WTC11 (cell line): Measurements from ENCODE around the gene FUT2. TPM values are rescaled to one million over a fixed set of nuclear protein-coding genes. Genes with fewer than 3 reads are reported as not detected.
A peak's percentile ranks its signal among the peaks of the same experiment; 100 is the strongest.

Source experiments
- ATAC-seq: fragments of 200-7000 bp; cut with Tn5 transposase; 2 replicates; pipeline ENCODE4 v1.10.0; 2021; ENCODE audit warnings: mild to moderate bottlenecking, moderate library complexity
- CTCF ChIA-PET: fragments of 300-600 bp; sonication (Branson Sonifier 250); formaldehyde crosslinking; loops from one replicate; lab custom pipeline; 2021; ENCODE audit warnings: antibody characterized with exemption; lab: Charles Lee
- POLR2A ChIA-PET: fragments of 350-600 bp; sonication (Branson Sonifier 250); formaldehyde crosslinking; loops from one replicate; lab custom pipeline; 2021; ENCODE audit warnings: antibody characterized with exemption; lab: Charles Lee
- DNase-seq: peaks from one replicate; pipeline ENCODE4 v3.0.0; 2021; ENCODE audit warnings: low spot score
- H3K27ac Mint-ChIP-seq: 2 replicates; pipeline ENCODE4 v1.8.0; 2021; ENCODE audit warnings: mixed read lengths
- H3K27me3 Mint-ChIP-seq: 2 replicates; pipeline ENCODE4 v1.8.0; 2021; ENCODE audit warnings: low read depth, mild to moderate bottlenecking, moderate library complexity, mixed read lengths
- H3K36me3 Mint-ChIP-seq: 2 replicates; pipeline ENCODE4 v1.8.0; 2021; ENCODE audit warnings: mixed read lengths
- H3K4me1 Mint-ChIP-seq: 2 replicates; pipeline ENCODE4 v1.8.0; 2022; ENCODE audit warnings: mixed read lengths
- H3K4me3 Mint-ChIP-seq: 2 replicates; pipeline ENCODE4 v1.8.0; 2021; ENCODE audit warnings: mild to moderate bottlenecking, moderate library complexity, mixed read lengths
- H3K9me3 Mint-ChIP-seq: 2 replicates; pipeline ENCODE4 v1.8.0; 2021; ENCODE audit warnings: mixed read lengths
- ATF1 ChIP-seq: sonication (generic); formaldehyde crosslinking; IDR thresholded peaks from 2 replicates; pipeline ENCODE4 v1.8.1; 2023; ENCODE audit warnings: mild to moderate bottlenecking, moderate library complexity, missing genetic modification reagents
- CBFB ChIP-seq: sonication (generic); formaldehyde crosslinking; IDR thresholded peaks from 2 replicates; pipeline ENCODE4 v1.8.1; 2022; ENCODE audit warnings: mild to moderate bottlenecking, low read depth, missing genetic modification reagents
- CREB1 ChIP-seq: sonication (generic); formaldehyde crosslinking; IDR thresholded peaks from 2 replicates; pipeline ENCODE4 v1.8.0; 2023; ENCODE audit warnings: mild to moderate bottlenecking, missing genetic modification reagents
- CREM ChIP-seq: sonication (generic); formaldehyde crosslinking; IDR thresholded peaks from 2 replicates; pipeline ENCODE4 v1.8.1; 2022; ENCODE audit warnings: mild to moderate bottlenecking, missing genetic modification reagents, moderate library complexity
- CTCF ChIP-seq: fragments of 200-600 bp; IDR thresholded peaks from 2 replicates; pipeline ENCODE4 v1.8.0; 2022; ENCODE audit warnings: antibody characterized with exemption
- E2F4 ChIP-seq: sonication (generic); formaldehyde crosslinking; IDR thresholded peaks from 2 replicates; pipeline ENCODE4 v1.8.1; 2022; ENCODE audit warnings: low read depth, mild to moderate bottlenecking, moderate library complexity, missing genetic modification reagents, borderline replicate concordance
- E2F5 ChIP-seq: sonication (generic); formaldehyde crosslinking; IDR thresholded peaks from 2 replicates; pipeline ENCODE4 v1.8.1; 2022; ENCODE audit warnings: mild to moderate bottlenecking, moderate library complexity, missing genetic modification reagents
- ERG ChIP-seq: fragments of 250-450 bp; sonication (Bioruptor Pico); IDR thresholded peaks from 2 replicates; pipeline ENCODE4 v1.8.0; 2021; ENCODE audit warnings: mild to moderate bottlenecking
- ESRRA ChIP-seq: sonication (generic); formaldehyde crosslinking; IDR thresholded peaks from 2 replicates; pipeline ENCODE4 v1.8.1; 2022; ENCODE audit warnings: mild to moderate bottlenecking, missing genetic modification reagents, borderline replicate concordance
- HMGA2 ChIP-seq: fragments of 250-450 bp; sonication (Bioruptor Pico); IDR thresholded peaks from 2 replicates; pipeline ENCODE4 v1.4.0; 2021; ENCODE audit warnings: mild to moderate bottlenecking, moderate library complexity
- MLX ChIP-seq: sonication (generic); formaldehyde crosslinking; IDR thresholded peaks from 2 replicates; pipeline ENCODE4 v1.8.1; 2023; ENCODE audit warnings: mild to moderate bottlenecking, missing genetic modification reagents, moderate library complexity
- MYBL2 ChIP-seq: sonication (generic); formaldehyde crosslinking; IDR thresholded peaks from 2 replicates; pipeline ENCODE4 v1.8.1; 2023; ENCODE audit warnings: mild to moderate bottlenecking, moderate library complexity, missing genetic modification reagents
- PRDM15 ChIP-seq: sonication (generic); formaldehyde crosslinking; IDR thresholded peaks from 2 replicates; pipeline ENCODE4 v1.8.0; 2022; ENCODE audit warnings: missing genetic modification reagents
- PREB ChIP-seq: sonication (generic); formaldehyde crosslinking; IDR thresholded peaks from 2 replicates; pipeline ENCODE4 v1.8.1; 2022; ENCODE audit warnings: mild to moderate bottlenecking, missing genetic modification reagents, moderate library complexity, borderline replicate concordance
- ZNF138 ChIP-seq: sonication (generic); formaldehyde crosslinking; conservative IDR thresholded peaks from 2 replicates; pipeline ENCODE4 v1.8.1; 2022; ENCODE audit warnings: mild to moderate bottlenecking, moderate library complexity, missing genetic modification reagents
- ZNF219 ChIP-seq: sonication (generic); formaldehyde crosslinking; IDR thresholded peaks from 2 replicates; pipeline ENCODE4 v1.8.0; 2023; ENCODE audit warnings: missing genetic modification reagents, mild to moderate bottlenecking, borderline replicate concordance
- ZNF263 ChIP-seq: sonication (generic); formaldehyde crosslinking; IDR thresholded peaks from 2 replicates; pipeline ENCODE4 v1.8.1; 2022; ENCODE audit warnings: low read depth, mild to moderate bottlenecking, moderate library complexity, missing genetic modification reagents
- ZNF416 ChIP-seq: fragments of 250-450 bp; sonication (Bioruptor Pico); IDR thresholded peaks from 2 replicates; pipeline ENCODE4 v1.9.0; 2021; ENCODE audit warnings: mild to moderate bottlenecking, inconsistent platforms
- ZNF512 ChIP-seq: sonication (generic); formaldehyde crosslinking; IDR thresholded peaks from 2 replicates; pipeline ENCODE4 v1.8.1; 2022; ENCODE audit warnings: missing genetic modification reagents, borderline replicate concordance
- total RNA-seq: library from RNA; stranded (reverse); gene quantifications from 3 replicates; pipeline ENCODE4 v1.2.3, GENCODE V29; 2021

FUT2 gene
- total RNA-seq, 1 experiment from 2014 or later, result 5.9 TPM

- TF ChIP-seq PREB (CRISPR knock-in tag) (no peak), ESRRA (CRISPR knock-in tag) (no peak)
These were observed 56.2 kb downstream of the FUT2 start (continued) for GRCh38 chr19:48751845-48752495.

- Mint-ChIP-seq H3K9me3 (no peaks in the 10 kb centered on the region), H3K36me3 (peaks cover 18% of the 10 kb centered on the region; the same call in 1 of the 2 replicates), H3K27me3 (peaks cover 10% of the 10 kb centered on the region), H3K4me1 (peaks cover 43% of the 10 kb centered on the region), H3K4me3 (peak within 1 kb of the TSS; percentile 95), H3K27ac (peak within 1 kb of the TSS; percentile 91)
- ChIA-PET POLR2A (interaction anchor here (1.7 kb wide), 1 partner anchor 14 kb away, joined by 4 read pairs; no protein-coding TSS in a partner anchor), CTCF (interaction anchor here (1.0 to 1.1 kb wide), 2 partner anchors 39 to 218 kb away, joined by 3 to 7 read pairs; no protein-coding TSS in a partner anchor)
- DNase-seq (peak; percentile 96), ATAC-seq (peak; percentile 89)
- TF ChIP-seq CTCF, result no peak
- peak; percentile 96 for TF ChIP-seq CBFB (CRISPR knock-in tag)
- 0 out of 2 replicates have a peak, but pooled peaks have one; percentile 57 for TF ChIP-seq E2F4
- TF ChIP-seq MLX (CRISPR knock-in tag), result 0 out of 2 replicates have a peak, but pooled peaks have one; percentile 64
- TF ChIP-seq E2F5, result peak; percentile 93
- peak; percentile 40 for TF ChIP-seq CREB1 (CRISPR knock-in tag)
- TF ChIP-seq CREM (CRISPR knock-in tag), result peak; percentile 78; the same call in 1 of the 2 replicates
- no peak for TF ChIP-seq ZNF512 (CRISPR knock-in tag)
- TF ChIP-seq ZNF416 (CRISPR knock-in tag), result no peak
- TF ChIP-seq HMGA2 (CRISPR knock-in tag), result no peak
- peak; percentile 56; the same call in 1 of the 2 replicates for TF ChIP-seq MYBL2
- TF ChIP-seq ERG (CRISPR knock-in tag), result no peak
- TF ChIP-seq ATF1 (CRISPR knock-in tag), result no peak; the same call in 1 of the 2 replicates
- TF ChIP-seq ZNF263 (CRISPR knock-in tag), result peak; percentile 71; the same call in 1 of the 2 replicates
- peak; percentile 100 for TF ChIP-seq PRDM15 (CRISPR knock-in tag)
- peak; percentile 76; the same call in 1 of the 2 replicates for TF ChIP-seq ZNF138 (CRISPR knock-in tag)
- peak; percentile 5; the same call in 1 of the 2 replicates for TF ChIP-seq ZNF219 (CRISPR knock-in tag)
These were observed 57.0 kb downstream of the FUT2 start, which contains the start of gene FUT1 for GRCh38 chr19:48752496-48753365. TSS of gene FUT1 (minus strand) at chr19:48752641. CDS start at chr19:48751281, 1,360 bp downstream.
